ENCODE results near the gene TTLL8.

The TTLL8 gene

GRCh38 chr22:50061141-50061823 is 3.2 kb upstream of the TTLL8 start:
- DNase-seq, result no peak

GRCh38 chr22:50060441-50061140 is 2.5 kb upstream of the TTLL8 start:
- DNase-seq, result no peak

- DNase-seq, result no peak
Observed at GRCh38 chr22:50059881-50060262, 1.8 kb upstream of the TTLL8 start.

- DNase-seq, result no peak
Observed at GRCh38 chr22:50058906-50059880, 1.1 kb upstream of the TTLL8 start.

GRCh38 chr22:50057278-50058060 is 629 bp downstream of the TTLL8 start:
- no peak for DNase-seq

- DNase-seq, result no peak
Observed at GRCh38 chr22:50056214-50056972, 1.7 kb downstream of the TTLL8 start.

- DNase-seq, result no peak
Observed at GRCh38 chr22:50053861-50054260, 4.2 kb downstream of the TTLL8 start.

- no peak for DNase-seq
Observed at GRCh38 chr22:50051930-50052329, 6.2 kb downstream of the TTLL8 start.

- no peak for DNase-seq
Observed at GRCh38 chr22:50049299-50050195, 8.6 kb downstream of the TTLL8 start.

- DNase-seq, result no peak
Observed at GRCh38 chr22:50048836-50049235, 9.3 kb downstream of the TTLL8 start.

- no peak for DNase-seq
Observed at GRCh38 chr22:50048061-50048765, 9.9 kb downstream of the TTLL8 start.

- no peak for DNase-seq
Observed at GRCh38 chr22:50047346-50047745, 10.8 kb downstream of the TTLL8 start.

- DNase-seq, result no peak
Observed at GRCh38 chr22:50046481-50047245, 11.4 kb downstream of the TTLL8 start.

- no peak for DNase-seq
Observed at GRCh38 chr22:50046019-50046415, 12.1 kb downstream of the TTLL8 start.

GRCh38 chr22:50045211-50046018 is 12.7 kb downstream of the TTLL8 start:
- DNase-seq, result no peak

- no peak for DNase-seq
Observed at GRCh38 chr22:50044485-50045118, 13.5 kb downstream of the TTLL8 start.

- DNase-seq, result no peak
Observed at GRCh38 chr22:50041361-50042065, 16.6 kb downstream of the TTLL8 start.

All from activated gamma-delta T cell treated with Interleukin-2 at 50 U/mL for 16 hours (primary cell).